ENCODE results near the gene FOXP4.
"Not testable (repeated sequence)": the region's sequence is repeated elsewhere in the genome, so short reads cannot be mapped to it uniquely, and the experiment has no call there.

The FOXP4 gene

DNA sequence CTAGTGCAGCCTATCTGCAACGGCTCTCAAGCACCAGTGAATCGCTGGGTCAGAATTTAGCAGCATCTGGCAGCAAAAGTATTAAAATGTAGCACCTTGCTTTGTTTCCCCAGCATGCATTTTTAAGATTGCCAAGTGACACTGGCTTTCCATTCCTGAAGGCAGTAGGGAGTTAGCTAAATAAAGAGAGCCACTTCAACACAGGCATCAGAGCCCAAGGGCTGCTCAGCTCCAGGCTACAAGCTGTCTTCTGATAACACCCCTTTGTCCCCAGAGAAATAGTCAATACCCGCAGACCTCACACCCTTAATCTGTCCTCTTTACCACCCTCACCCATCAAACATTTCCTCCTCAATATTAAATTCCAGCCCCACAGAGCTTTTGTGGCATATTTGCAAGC lies 72.4 kb downstream of the FOXP4 start:
- ATAC-seq (no peak), DNase-seq (no peak)
- Mint-ChIP-seq H3K27me3 (peaks cover 11% of the 10 kb centered on the region), H3K4me3 (no peak overlapping the region), H3K27ac (no peak overlapping the region), H3K4me1 (no peaks in the 10 kb centered on the region), H3K9me3 (peaks cover 8% of the 10 kb centered on the region), H3K36me3 (ENCODE audit: low read depth) (no peaks in the 10 kb centered on the region)

DNA sequence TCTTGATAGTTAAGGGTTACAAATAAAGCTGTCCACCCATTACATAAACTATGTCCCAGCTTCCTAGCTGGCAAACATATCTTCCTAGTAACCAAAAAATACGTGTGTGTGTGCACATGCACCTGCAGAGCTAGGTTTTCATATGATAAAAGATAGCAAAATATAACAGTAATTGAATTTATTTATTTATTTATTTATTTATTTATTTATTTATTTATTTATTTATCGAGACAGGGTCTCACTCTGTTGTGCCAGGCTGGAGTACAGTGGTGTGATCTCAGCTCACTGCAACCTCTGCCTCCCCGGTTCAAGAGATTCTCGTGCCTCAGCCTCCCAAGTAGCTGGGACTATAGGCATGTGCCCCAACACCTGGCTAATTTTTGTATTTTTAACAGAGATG lies 73.0 kb downstream of the FOXP4 start:
- not testable (repeated sequence) for H3K36me3 Mint-ChIP-seq (ENCODE audit: low read depth); H3K9me3 Mint-ChIP-seq; H3K4me1 Mint-ChIP-seq; ATAC-seq; H3K4me3 Mint-ChIP-seq; H3K27me3 Mint-ChIP-seq; H3K27ac Mint-ChIP-seq; DNase-seq

DNA sequence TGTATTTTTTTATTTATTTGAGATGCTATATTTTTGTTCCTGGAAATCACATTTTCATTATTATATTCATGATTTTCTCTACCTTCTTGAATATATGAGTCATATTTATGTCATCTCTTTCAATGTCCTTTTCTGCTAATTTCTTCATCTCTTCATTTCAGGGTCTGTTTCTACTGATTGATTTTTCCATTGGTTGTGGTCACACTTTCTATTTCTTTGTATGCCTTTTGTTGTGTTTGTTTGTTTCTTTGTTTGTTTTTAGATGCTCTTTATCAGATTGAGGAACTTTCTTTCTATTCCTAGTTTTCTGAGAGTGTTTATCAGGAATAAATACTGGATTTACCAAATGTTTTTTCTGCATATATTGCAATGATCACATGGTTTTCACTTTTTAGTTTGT lies 75.2 kb downstream of the FOXP4 start:
- H3K4me1 Mint-ChIP-seq = peaks cover 9% of the 10 kb centered on the region

DNA sequence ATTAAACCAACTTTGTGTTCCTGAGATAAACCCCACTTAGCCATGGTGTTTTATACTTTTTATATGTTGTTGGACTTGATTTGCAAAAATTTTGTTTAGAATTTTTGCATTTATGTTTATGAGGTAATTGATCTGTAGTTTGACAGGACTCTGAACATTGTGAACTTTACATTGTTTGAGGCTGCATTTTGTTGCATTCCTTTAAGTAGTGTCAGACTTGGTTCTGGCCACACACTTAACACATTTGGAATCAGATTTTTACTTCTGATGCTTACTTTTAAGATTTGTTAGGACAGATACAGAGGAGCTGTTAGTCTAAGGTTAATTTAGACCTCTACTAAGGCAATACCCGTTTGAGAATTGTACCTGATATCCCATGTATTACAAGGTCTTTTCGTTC lies 75.6 kb downstream of the FOXP4 start:
- no peaks in the 10 kb centered on the region for H3K36me3 Mint-ChIP-seq (ENCODE audit: low read depth)
- no peak overlapping the region for H3K27ac Mint-ChIP-seq
- no peak for DNase-seq
- H3K27me3 Mint-ChIP-seq = peaks cover 5% of the 10 kb centered on the region
- no peak overlapping the region for H3K4me3 Mint-ChIP-seq
- no peak for ATAC-seq
- H3K4me1 Mint-ChIP-seq = peaks cover 9% of the 10 kb centered on the region
- H3K9me3 Mint-ChIP-seq = peaks cover 8% of the 10 kb centered on the region

More for the DNA sequence above, 75.2 kb downstream of the FOXP4 start:
- Mint-ChIP-seq H3K4me3 (no peak overlapping the region), H3K9me3 (peaks cover 8% of the 10 kb centered on the region), H3K27ac (no peak overlapping the region), H3K36me3 (ENCODE audit: low read depth) (no peaks in the 10 kb centered on the region), H3K27me3 (peaks cover 5% of the 10 kb centered on the region)
- ATAC-seq = no peak
- no peak for DNase-seq

DNA sequence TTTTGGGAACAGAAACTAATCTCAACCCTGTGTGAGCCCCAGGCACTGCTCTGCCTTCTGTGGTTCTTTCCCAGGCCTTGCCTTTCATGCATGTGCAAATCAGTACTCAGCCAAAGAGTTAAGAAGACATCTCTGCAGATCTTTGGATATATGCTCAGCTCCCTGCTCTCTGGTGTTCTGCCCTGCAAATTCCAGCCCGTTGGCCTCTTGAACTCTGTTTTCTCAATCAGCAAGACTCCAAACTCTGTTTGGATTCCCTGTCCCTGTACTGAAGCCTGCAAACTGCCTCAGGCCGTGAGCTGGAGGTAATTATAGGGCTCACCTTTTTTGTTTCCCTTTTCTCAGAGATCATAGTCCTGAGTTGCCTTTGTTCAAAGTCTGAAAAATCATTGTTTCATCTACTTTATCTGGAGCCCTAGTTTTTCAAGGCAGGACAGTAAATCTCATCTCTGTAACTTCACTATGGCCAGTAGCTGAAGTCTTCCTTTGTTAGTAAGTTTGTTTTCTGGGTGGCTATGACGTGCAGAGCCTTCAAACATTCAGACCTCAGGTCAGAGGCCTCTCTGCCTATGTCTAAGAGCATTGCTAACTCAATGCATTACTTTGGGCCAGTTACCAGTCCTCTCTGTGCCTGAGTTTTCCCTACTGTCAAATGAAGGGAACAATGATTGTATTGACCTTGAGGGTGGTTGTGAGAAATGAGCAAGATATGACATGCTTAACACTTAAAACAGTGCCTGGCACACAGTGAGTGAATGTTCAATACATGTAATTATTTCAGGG lies 76.2 kb downstream of the FOXP4 start:
- Mint-ChIP-seq H3K4me3 (no peak overlapping the region), H3K36me3 (ENCODE audit: low read depth) (no peaks in the 10 kb centered on the region), H3K27ac (no peak overlapping the region), H3K4me1 (peaks cover 9% of the 10 kb centered on the region), H3K9me3 (peaks cover 8% of the 10 kb centered on the region), H3K27me3 (peaks cover 5% of the 10 kb centered on the region)
- no peak for DNase-seq
- no peak for ATAC-seq

DNA sequence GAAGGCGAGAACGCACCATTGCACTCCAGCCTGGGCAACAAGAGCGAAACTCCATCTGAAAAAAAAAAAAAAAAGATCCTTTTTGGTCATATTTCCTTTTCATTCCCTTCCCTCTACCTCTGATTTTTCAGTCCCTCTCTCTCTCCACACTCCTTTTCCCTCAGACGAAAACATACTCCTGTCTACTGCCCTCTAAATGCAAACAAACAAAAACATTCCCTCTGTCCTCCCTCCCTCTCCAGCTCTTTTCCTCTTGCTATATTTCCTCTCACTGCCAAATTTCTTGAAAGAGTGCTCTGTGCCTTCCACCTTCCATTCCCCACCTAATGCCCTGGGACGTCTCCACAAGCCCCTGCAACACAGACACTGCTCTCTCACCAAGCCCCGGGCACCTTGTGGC lies 77.1 kb downstream of the FOXP4 start:
- H3K27ac Mint-ChIP-seq = peak overlapping the region; percentile 24
- H3K4me1 Mint-ChIP-seq = peaks cover 9% of the 10 kb centered on the region
- H3K36me3 Mint-ChIP-seq (ENCODE audit: low read depth) = no peaks in the 10 kb centered on the region
- peaks cover 5% of the 10 kb centered on the region for H3K27me3 Mint-ChIP-seq
- H3K9me3 Mint-ChIP-seq = peaks cover 8% of the 10 kb centered on the region
- DNase-seq (no peak), ATAC-seq (no peak)
- H3K4me3 Mint-ChIP-seq = no peak overlapping the region

DNA sequence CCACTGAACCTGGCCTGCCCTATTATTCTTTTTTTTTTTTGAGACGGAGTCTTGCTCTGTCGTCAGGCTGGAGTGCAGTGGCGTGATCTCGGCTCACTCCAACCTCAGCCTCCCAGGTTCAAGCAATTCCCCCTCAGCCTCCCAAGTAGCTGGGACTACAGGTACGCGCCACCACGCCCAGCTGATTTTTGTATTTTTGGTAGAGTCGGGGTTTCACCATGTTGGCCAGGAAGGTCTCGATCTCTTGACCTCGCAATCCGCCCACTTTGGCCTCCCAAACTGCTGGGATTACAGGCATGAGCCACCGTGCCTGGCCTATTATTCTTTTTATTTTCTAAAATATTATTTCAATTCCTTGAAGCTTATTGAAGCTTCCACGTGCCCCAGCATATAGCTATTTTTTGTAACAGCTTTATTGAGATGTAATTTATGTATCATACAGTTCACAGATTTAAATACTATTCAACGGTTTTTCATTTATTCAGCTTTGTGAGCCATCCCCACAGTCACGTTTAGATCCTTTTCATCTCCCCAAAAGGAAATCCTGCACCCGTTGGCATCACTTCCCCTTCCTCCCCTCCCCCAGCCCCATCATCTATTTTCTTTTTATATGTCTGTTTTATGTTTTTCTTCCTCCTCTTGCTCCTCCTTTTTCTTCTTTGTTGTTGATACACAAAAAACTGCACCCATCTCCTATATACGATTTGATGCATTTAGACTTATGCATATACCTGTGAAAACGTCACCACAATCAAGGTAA lies 78.6 kb downstream of the FOXP4 start:
- Mint-ChIP-seq H3K4me3 (no peak overlapping the region), H3K4me1 (peaks cover 9% of the 10 kb centered on the region), H3K27ac (no peak overlapping the region), H3K9me3 (peaks cover 8% of the 10 kb centered on the region), H3K27me3 (peaks cover 5% of the 10 kb centered on the region), H3K36me3 (ENCODE audit: low read depth) (no peaks in the 10 kb centered on the region)
- DNase-seq (no peak), ATAC-seq (no peak)

DNA sequence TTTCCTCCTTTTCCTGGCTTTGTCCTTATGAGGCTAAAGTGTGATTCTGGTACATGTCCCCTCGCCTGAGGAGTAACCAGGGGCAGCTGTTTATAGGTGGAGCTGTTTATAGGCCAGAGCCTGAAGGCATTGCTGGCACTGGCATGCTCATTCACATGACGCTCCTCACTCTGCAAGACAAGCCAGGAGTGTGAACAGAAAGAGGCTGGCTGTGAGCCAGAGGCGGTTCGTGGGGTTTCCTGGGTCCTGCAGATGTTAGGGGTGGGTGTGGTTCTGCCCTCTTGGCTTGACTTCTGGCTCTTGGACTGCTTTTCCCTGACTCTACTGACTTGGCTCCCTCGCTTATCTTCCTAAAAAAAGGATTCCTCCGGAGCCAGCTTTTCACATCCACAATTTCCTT lies 79.3 kb downstream of the FOXP4 start:
- H3K4me3 Mint-ChIP-seq = no peak overlapping the region
- DNase-seq (no peak), ATAC-seq (no peak)
- H3K36me3 Mint-ChIP-seq (ENCODE audit: low read depth) = no peaks in the 10 kb centered on the region
- H3K4me1 Mint-ChIP-seq = peaks cover 9% of the 10 kb centered on the region
- H3K27ac Mint-ChIP-seq = no peak overlapping the region
- H3K27me3 Mint-ChIP-seq = peaks cover 5% of the 10 kb centered on the region
- peaks cover 8% of the 10 kb centered on the region for H3K9me3 Mint-ChIP-seq

DNA sequence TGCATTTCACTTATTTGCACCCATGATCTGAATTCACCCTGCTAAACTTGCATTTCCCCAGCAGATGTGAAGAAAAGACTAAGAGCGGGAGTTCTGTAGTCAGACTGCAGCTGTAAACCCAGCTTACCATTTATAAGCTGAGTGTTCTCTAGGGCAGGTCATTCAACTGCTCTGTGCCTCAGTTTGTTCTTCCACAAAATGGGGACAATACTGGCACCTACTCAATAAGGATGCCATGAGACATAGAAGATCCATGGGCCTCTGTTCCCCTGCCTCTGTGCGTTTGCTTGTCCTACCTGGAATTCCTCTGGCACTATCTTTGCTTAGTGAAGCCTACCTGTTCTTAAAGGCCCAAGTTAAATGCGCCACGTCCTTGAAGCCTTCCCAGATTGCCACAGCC lies 79.8 kb downstream of the FOXP4 start:
- Mint-ChIP-seq H3K27ac (no peak overlapping the region), H3K4me1 (peaks cover 9% of the 10 kb centered on the region), H3K4me3 (no peak overlapping the region), H3K36me3 (ENCODE audit: low read depth) (no peaks in the 10 kb centered on the region), H3K27me3 (peaks cover 5% of the 10 kb centered on the region), H3K9me3 (peaks cover 5% of the 10 kb centered on the region)
- DNase-seq (no peak), ATAC-seq (no peak)

DNA sequence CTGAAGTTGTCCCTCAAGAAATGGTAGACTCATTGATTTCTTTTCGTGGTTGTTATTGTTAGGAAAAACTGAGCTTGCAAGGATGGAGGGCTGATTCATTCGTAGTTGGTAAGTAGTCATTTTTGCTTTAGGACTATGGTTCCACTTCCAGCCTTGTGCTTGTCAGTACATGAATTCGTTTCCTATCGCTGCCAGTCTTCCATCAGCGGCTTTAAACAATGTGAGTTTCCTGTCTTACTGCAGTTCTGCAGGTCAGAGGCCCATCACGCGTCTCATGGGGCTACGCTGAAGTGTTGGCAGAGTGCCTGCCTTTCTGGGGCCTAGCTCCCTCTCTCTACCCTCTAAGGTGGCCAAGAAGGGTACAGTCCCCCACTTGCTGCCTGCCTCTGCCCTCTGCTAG lies 80.7 kb downstream of the FOXP4 start:
- no peak for DNase-seq
- Mint-ChIP-seq H3K9me3 (no peaks in the 10 kb centered on the region), H3K4me3 (no peak overlapping the region), H3K4me1 (peaks cover 9% of the 10 kb centered on the region), H3K36me3 (ENCODE audit: low read depth) (no peaks in the 10 kb centered on the region), H3K27me3 (peaks cover 2% of the 10 kb centered on the region), H3K27ac (no peak overlapping the region)
- ATAC-seq = no peak

DNA sequence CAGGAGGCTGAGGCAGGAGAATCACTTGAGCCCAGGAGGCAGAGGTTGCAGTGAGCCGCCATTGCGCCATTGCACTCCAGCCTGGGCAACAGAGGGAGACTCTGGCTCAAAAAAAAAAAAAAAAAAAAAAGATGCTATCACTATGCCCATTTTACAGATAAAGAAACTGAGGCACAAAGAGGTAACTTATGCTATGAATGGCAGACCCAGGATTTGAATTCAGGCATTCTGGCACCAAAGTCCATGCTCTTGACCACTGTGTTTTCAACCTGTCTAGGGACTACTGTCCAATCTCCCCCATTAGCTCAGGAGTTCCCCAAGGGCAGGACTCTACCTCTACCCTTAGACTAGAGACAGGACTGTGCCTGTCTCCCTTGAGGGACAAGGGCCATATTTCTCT lies 82.9 kb downstream of the FOXP4 start:
- Mint-ChIP-seq H3K9me3 (no peaks in the 10 kb centered on the region), H3K4me3 (no peak overlapping the region), H3K27me3 (peaks cover 3% of the 10 kb centered on the region), H3K27ac (no peak overlapping the region), H3K36me3 (ENCODE audit: low read depth) (no peaks in the 10 kb centered on the region), H3K4me1 (peaks cover 9% of the 10 kb centered on the region)
- DNase-seq (no peak), ATAC-seq (no peak)

DNA sequence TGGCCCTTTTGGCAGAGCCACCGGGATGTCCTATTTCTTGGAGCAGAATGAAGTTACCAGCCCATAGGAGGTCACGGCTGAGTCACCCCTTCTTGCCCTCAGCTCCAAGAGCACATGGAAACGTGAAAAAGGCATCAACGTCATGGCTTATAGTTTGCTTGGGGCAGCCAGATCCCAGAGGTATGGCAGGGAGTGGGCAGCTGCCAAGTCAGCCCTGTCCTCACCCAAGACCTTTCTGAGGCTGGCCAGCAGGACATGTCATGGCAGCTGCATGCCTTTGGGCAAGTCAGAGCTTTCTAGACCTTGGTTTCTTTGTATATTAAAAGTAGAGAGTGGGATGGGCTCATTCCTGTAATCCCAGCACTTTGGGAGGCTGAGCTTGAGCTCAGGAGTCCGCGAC lies 83.9 kb downstream of the FOXP4 start:
- Mint-ChIP-seq H3K9me3 (no peaks in the 10 kb centered on the region), H3K4me1 (peaks cover 7% of the 10 kb centered on the region), H3K27ac (no peak overlapping the region), H3K4me3 (no peak overlapping the region), H3K27me3 (peaks cover 7% of the 10 kb centered on the region), H3K36me3 (ENCODE audit: low read depth) (no peaks in the 10 kb centered on the region)
- DNase-seq (no peak), ATAC-seq (no peak)

DNA sequence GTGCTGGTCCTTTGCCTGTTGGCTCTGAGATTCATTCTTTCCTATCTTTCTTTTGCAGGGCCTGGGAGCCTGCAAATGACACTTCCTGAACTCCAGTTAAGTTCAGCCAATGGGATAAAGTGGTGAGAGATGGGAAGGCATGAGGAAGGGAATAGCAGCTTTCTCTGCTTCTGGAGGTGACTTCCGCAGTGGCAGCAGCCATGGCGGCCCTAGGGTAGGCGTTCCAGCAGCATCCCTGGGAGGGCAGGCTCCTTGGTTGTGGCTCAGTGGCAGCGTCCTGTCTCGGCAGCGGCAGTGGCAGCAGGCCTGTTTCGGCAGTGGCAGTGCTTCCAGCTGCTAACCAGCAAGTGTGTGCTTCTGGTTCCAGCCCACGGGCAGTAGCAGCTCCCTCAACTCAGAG lies 84.8 kb downstream of the FOXP4 start:
- Mint-ChIP-seq H3K9me3 (no peaks in the 10 kb centered on the region), H3K27me3 (peaks cover 13% of the 10 kb centered on the region), H3K27ac (no peak overlapping the region), H3K4me1 (no peaks in the 10 kb centered on the region), H3K4me3 (no peak overlapping the region), H3K36me3 (ENCODE audit: low read depth) (no peaks in the 10 kb centered on the region)
- DNase-seq = no peak
- no peak for ATAC-seq

DNA sequence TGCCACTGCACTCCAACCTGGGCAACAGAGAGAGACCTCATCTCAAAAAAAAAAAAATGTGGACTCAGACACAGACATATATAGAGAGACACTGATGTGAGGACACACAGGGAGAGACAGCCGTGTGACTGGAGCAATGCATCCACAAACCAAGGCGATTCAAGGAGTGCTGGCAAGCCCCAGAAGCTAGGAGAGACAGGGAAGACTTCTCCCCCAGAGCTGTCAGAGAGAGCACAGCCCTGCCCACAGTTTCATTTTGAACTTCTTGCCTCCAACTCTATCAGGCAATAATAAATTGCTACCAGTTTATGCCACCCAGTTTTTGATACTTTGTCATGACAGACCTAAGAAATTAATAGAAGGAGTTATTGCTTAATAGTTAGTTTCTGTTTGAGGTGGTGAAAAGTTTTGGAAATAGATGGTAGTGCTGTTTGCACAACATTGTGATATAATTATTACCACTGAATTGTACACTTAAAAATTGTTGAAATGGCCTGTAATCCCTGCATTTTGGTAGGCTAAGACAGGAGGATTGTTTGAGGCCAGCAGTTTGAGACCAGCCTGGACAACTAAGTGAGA lies 87.0 kb downstream of the FOXP4 start:
- no peak for ATAC-seq
- no peaks in the 10 kb centered on the region for H3K9me3 Mint-ChIP-seq
- H3K27me3 Mint-ChIP-seq = peaks cover 27% of the 10 kb centered on the region
- H3K36me3 Mint-ChIP-seq (ENCODE audit: low read depth) = no peaks in the 10 kb centered on the region
- H3K4me1 Mint-ChIP-seq = peaks cover 5% of the 10 kb centered on the region
- no peak overlapping the region for H3K4me3 Mint-ChIP-seq
- H3K27ac Mint-ChIP-seq = no peak overlapping the region
- no peak for DNase-seq

DNA sequence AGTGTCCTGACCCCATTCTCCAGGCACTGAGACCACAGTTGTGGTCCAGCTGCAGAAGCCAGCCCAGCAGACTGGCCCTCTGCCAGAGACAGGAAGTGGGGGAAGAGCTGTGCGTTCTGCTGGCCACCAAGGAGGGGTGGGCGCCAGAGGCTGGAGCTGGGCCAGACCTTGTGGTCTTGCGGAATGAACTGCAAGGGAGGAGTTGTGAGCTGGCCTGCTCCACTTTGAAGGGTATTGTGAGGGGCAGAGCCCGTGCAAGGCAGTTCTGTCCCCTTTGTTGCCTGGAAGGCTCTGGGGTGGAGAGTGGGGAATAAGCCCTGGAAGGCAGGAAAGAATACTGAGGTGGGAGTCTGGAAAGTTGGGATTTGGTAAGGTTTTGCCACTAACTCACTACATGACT lies 88.5 kb downstream of the FOXP4 start:
- no peak overlapping the region for H3K4me3 Mint-ChIP-seq
- H3K36me3 Mint-ChIP-seq (ENCODE audit: low read depth) = no peaks in the 10 kb centered on the region
- peaks cover 5% of the 10 kb centered on the region for H3K4me1 Mint-ChIP-seq
- DNase-seq (no peak), ATAC-seq (no peak)
- H3K9me3 Mint-ChIP-seq = no peaks in the 10 kb centered on the region
- peaks cover 39% of the 10 kb centered on the region for H3K27me3 Mint-ChIP-seq
- no peak overlapping the region for H3K27ac Mint-ChIP-seq
